ENCODE measurements around the gene SLC8A1. TPM values are rescaled to one million over a fixed set of nuclear protein-coding genes. Genes with fewer than 3 reads are reported as not detected.

Gene SLC8A1
- total RNA-seq, 2 donors from 2014 or later = 105 to 121 TPM

DNA sequence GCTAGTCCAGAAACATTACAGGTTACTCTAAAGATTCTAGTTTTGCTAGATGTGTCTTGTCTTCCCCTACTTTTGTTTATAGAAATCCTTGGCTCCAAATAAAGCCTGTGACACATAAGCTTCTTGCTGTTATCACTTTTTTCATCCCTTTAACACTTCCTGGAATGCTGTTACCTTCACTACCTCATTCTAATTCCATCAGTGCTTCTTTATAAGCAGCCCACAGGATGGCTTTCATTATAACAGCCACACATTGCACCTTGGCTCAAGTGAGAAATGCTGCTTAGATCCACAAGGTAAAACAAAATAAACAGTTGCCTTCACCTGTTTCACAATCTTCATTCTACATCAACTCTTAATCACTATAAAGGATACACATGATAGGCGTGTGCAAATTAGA is 221.7 kb downstream of the SLC8A1 start:
- DNase-seq (ENCODE audit: low spot score) = no peak
- intact Hi-C loops (cut with DNase I) = no loop called here

DNA sequence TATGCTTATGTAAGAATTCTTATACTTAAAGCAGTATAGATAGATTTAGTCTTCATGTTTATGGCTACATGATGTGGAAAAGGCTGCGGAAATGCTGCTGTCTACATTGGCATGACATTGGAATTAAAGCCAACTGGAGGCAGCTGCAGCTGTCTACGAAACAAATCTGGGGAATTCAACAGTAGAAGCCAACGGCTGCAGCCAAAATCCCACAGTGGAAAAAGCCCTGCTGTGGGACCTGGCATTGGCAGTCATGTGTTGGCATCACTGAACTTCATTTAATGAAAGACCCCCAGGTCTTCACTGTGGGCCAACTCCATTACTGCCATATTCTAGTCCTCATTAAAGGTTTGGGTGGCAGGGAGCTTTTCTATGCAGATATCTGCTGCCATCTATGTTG is 223.6 kb downstream of the SLC8A1 start:
- intact Hi-C loops (cut with DNase I) = no loop called here
- no peak for DNase-seq (ENCODE audit: low spot score)

DNA sequence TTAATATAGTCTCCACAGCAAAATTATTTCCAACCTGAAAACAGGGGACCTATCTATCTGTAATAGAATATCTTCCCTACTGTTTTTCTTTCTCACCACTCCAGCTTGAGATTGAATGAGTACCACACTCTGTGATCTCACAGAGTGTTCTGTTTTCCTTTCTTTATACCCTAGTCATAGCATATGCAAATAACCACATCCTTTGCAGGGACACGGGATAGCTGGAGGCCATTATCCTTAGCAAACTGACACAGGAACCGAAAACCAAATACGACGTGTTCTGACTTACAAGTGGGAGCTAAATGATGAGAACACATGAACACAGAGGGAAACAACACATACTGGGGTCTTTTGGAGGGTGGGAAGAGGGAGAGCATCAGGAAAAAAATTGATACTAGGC is 224.7 kb downstream of the SLC8A1 start:
- intact Hi-C loops (cut with DNase I) = no loop called here
- no peak for DNase-seq (ENCODE audit: low spot score)

DNA sequence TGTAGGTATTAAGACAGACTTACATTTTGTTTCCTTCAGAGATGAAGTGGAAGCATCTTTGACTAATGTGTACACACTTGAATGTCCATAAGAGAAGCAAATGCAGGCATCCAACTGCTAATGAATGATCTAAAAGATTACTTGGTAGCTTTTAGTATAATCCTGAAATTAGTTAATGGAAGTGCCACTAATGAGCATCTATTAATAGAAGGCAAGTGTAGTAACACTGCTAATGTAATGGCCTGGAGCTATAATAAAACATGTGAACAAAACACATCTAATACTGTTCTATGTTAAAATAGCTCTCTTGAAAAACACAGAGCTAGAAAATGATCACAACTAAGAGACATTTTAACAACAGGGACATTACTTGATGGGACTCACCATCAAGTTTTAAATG is 225.3 kb downstream of the SLC8A1 start:
- no peak for DNase-seq (ENCODE audit: low spot score)
- intact Hi-C loops (cut with DNase I) = no loop called here

- intact Hi-C loops (cut with DNase I) = no loop called here
- DNase-seq (ENCODE audit: low spot score) = no peak
Measured at GRCh38 chr2:40225670-40226210, 226.2 kb downstream of the SLC8A1 start.

- intact Hi-C loops (cut with DNase I) = no loop called here
- no peak for DNase-seq (ENCODE audit: low spot score)
Measured at GRCh38 chr2:40224318-40224717, 227.6 kb downstream of the SLC8A1 start.

- DNase-seq (ENCODE audit: low spot score) = no peak
- intact Hi-C loops (cut with DNase I) = no loop called here
Measured at GRCh38 chr2:40220177-40220925, 231.5 kb downstream of the SLC8A1 start.

DNA sequence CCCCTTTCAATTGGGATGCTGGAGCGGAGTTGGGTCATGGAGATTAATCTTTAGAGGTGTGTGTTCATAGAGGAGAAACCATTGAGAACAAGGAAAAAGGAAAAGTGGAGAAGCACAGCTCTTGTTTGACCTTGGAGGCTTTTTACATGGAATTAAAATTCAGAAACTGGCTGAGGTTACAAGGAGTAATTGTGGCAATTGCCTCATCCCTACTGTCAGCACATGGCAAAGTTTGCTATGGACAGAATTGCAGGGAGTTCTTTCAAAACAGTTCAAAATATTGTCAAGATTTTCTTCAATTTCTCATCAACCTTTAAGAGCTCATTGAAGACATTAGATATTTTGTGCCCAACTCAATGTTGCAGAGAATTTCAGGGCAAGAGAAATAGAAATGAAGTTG is 232.7 kb downstream of the SLC8A1 start:
- intact Hi-C loops (cut with DNase I) = no loop called here
- no peak for DNase-seq (ENCODE audit: low spot score)

DNA sequence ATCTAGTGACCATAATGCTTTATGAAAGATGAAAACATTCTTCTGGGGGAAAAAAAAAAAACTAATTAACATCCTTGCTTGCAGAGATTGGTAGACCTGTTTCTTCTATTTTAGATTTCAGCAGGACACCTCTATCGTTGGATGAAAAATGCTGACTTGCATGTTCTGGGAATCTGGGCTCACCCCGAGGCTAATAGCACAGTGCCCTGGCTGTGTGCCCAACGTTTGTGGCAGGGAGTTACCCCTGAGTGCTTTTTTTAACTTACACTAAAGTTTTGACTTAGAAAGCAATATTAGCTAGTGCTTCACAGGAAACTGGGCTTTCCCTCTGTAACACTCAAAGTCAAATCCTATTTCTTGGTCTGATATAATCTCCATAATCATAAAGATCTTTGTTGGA is 233.2 kb downstream of the SLC8A1 start:
- intact Hi-C loops (cut with DNase I) = no loop called here
- DNase-seq (ENCODE audit: low spot score) = peak; percentile 79

- intact Hi-C loops (cut with DNase I) = no loop called here
- DNase-seq (ENCODE audit: low spot score) = no peak
Measured at GRCh38 chr2:40213619-40214018, 238.3 kb downstream of the SLC8A1 start.

- DNase-seq (ENCODE audit: low spot score) = no peak
- intact Hi-C loops (cut with DNase I) = no loop called here
Measured at GRCh38 chr2:40213071-40213470, 238.8 kb downstream of the SLC8A1 start.

GRCh38 chr2:40210968-40211353 is 240.9 kb downstream of the SLC8A1 start:
- no peak for DNase-seq (ENCODE audit: low spot score)
- intact Hi-C loops (cut with DNase I) = no loop called here

DNA sequence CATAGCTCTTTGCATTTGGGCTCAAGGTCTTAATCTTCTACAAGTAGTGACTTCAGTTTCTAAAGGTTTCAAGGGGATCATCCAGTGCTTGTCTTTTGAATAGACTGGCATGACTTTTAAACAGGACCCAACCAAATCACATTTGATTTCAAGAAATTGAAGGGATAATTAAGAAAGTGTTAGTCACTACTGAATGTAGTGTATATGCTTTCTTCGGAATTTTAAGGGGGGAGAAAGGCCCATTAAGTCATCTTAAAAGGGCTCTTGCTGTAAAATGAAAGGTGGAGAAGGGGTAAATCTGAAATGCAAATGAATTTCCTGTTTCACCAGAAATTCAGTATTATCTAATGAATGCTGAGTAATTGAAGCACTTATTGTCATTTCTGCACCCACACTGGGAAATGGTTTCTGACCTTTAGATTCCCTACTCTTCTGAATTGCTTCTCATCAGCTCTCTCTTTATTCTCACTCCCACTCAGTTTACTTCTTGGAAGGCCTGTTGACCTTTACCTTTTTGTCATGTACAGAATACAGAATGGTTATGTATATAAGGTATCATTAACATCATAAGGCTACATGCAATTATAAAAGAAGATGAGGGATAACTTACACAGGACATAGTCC is 241.4 kb downstream of the SLC8A1 start:
- intact Hi-C loops (cut with DNase I) = no loop called here
- no peak for DNase-seq (ENCODE audit: low spot score)

DNA sequence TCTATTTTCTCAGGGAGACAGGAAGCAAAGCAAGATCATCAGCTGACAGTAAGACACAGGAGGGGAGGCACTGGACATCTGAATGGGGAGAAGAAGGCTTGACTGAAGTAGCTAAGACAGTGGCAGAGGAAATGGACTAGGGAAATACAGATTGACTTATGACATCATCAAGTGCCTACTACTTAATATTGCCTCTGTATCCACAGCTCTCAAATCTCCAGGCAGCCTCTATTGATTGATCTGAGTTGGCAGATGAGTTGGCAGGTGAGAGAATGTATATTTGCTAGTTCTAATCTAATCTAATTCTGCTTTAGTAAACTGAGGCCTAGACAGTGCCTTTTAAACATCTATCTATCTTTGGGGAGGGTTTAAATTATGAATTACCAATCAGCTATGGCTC is 242.1 kb downstream of the SLC8A1 start:
- no peak for DNase-seq (ENCODE audit: low spot score)
- intact Hi-C loops (cut with DNase I) = no loop called here

DNA sequence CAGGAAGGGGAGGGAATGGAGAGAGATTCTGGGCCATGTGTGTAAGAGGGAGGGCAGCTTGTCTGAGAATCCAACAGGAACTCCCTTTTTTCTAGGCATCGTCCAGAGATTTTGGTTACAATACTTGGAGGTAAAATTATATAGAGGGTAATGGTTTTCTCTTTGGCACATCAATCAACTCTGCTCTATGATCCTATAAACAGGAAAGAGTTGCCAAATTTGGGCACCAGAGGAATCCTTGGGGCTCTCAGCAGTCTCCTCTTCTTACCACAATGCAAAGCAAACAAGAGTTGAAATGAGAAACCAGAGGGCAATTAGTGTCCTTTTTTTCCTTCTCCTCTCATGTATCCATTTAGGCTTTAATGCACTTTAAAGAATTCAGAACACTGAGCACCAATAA is 243.4 kb downstream of the SLC8A1 start:
- intact Hi-C loops (cut with DNase I) = no loop called here

DNA sequence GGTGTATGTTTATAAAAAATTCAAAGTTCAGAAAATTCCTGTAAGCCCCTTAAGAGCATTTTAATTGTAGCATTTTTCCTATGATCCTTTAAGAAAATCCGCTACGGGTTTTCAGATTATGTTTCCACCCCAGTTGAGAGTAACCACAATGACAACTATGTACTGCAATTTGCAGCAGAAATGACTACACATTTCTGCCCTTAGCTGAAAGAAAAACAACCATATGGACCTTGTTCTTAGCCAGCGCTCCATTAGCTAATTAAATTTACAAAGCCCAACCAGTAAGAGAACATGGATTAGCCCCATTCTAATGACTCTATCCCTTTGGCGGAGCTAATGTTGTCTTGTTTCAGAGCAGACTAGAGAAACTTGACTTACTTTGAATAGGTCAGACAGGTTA is 247.6 kb downstream of the SLC8A1 start:
- DNase-seq (ENCODE audit: low spot score) = no peak
- intact Hi-C loops (cut with DNase I) = no loop called here

More for the DNA sequence above, 243.4 kb downstream of the SLC8A1 start:
- DNase-seq (ENCODE audit: low spot score) = no peak

DNA sequence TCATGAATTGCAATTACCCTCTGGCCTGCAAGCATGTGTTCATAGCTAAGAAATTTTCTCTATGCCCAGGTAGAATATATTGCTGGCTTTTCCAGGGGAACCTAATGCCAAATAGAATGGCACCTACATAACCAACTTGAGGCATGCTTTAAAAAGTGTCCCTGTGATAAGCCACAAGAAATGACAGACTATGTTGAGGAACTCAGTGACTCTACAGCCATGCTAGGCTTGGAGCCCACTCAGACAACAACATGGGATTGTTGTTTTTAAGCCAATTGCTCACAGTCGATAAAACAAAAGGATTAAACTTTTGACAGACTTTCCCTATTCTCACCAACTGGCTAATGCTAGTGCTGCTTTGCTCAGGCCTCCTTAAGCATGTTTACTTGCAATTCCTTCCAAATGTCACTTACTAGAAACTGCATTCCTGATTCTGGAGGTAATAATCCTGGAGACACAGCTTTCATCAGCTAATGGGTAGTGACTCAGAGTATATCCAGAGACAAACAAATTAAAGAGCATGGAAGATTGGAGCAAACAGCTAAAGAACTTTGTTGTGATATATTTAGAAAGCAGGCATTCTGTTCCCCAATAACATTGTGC is 249.0 kb downstream of the SLC8A1 start:
- intact Hi-C loops (cut with DNase I) = no loop called here
- DNase-seq (ENCODE audit: low spot score) = no peak

GRCh38 chr2:40201425-40201824 is 250.5 kb downstream of the SLC8A1 start:
- intact Hi-C loops (cut with DNase I) = no loop called here
- no peak for DNase-seq (ENCODE audit: low spot score)

- intact Hi-C loops (cut with DNase I) = no loop called here
- DNase-seq (ENCODE audit: low spot score) = no peak
Measured at GRCh38 chr2:40200366-40200915, 251.4 kb downstream of the SLC8A1 start.

DNA sequence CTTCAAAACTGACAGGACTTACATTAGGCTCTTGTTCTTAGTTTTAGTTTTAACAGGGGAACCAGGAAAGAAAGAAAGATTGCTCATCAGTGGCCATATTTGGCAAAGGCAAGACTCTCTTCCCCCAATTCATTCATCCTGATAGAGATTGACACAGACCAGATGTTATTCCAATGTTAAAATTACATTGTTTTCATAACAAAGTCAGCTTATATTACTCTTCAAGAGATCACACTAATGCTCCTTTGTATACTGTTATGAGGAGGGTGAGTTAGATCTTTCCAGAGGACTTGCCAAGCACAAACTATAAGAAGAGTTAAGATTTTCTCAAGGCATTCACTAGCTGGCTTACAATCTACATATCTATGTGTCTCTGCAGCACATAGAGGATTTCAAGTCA is 252.1 kb downstream of the SLC8A1 start:
- intact Hi-C loops (cut with DNase I) = no loop called here
- DNase-seq (ENCODE audit: low spot score) = no peak

Data from posterior vena cava (tissue), 2 donors.